HEK293T (cell line): Measurements from ENCODE around the gene KRTAP4-11.
"Not testable (repeated sequence)": the region's sequence is repeated elsewhere in the genome, so short reads cannot be mapped to it uniquely, and the experiment has no call there.

Experiments used
- ELF4 ChIP-seq: fragments of 450-650 bp; IDR thresholded peaks from 2 replicates; pipeline ENCODE4 v1.6.1; 2017; ENCODE audit warnings: antibody characterized with exemption
- FOXA1 ChIP-seq: fragments of 450-650 bp; IDR thresholded peaks from 2 replicates; pipeline ENCODE4 v1.6.1; 2016; ENCODE audit warnings: mild to moderate bottlenecking
- FOXK2 ChIP-seq: fragments of 450-650 bp; IDR thresholded peaks from 2 replicates; pipeline ENCODE4 v1.6.1; 2016; ENCODE audit warnings: mild to moderate bottlenecking
- FOXM1 ChIP-seq: fragments of 450-650 bp; IDR thresholded peaks from 2 replicates; pipeline ENCODE4 v1.6.1; 2017; ENCODE audit warnings: mild to moderate bottlenecking, borderline replicate concordance
- NFRKB ChIP-seq: fragments of 450-650 bp; IDR thresholded peaks from 2 replicates; pipeline ENCODE4 v1.6.1; 2016; ENCODE audit warnings: mild to moderate bottlenecking, moderate library complexity
- PKNOX1 ChIP-seq: fragments of 450-650 bp; IDR thresholded peaks from 2 replicates; pipeline ENCODE4 v1.6.1; 2016
- SP1 ChIP-seq: fragments of 450-650 bp; IDR thresholded peaks from 2 replicates; pipeline ENCODE4 v1.6.1; 2017
- SUZ12 ChIP-seq: fragments of 450-650 bp; IDR thresholded peaks from 2 replicates; pipeline ENCODE4 v1.6.1; 2016; ENCODE audit warnings: mild to moderate bottlenecking
- TARDBP ChIP-seq: fragments of 450-650 bp; IDR thresholded peaks from 2 replicates; pipeline ENCODE4 v1.6.1; 2016

- TF ChIP-seq FOXM1, FOXK2, TARDBP, FOXA1, ELF4, SUZ12, SP1, PKNOX1, NFRKB: not testable (repeated sequence)
These were observed 30.9 kb upstream of the KRTAP4-11 start for GRCh38 chr17:41148971-41149651.
